HepG2 (cell line): Measurements from ENCODE around the gene TMEM255B. TPM values are rescaled to one million over a fixed set of nuclear protein-coding genes. Genes with fewer than 3 reads are reported as not detected.

Experiments
- ATAC-seq: fragments of 200-7000 bp; cut with Tn5 transposase; 3 replicates; pipeline ENCODE4 v1.9.1; 2020; ENCODE audit warnings: mild to moderate bottlenecking, moderate library complexity
- BruUV-seq: library from RNA; stranded (reverse); fragments of 400-500 nt; replicated peaks from 2 replicates; lab custom pipeline; 2021; lab: Mats Ljungman, UMichigan
- CTCF ChIA-PET: fragments of 300-600 bp; formaldehyde crosslinking; extraction: SDS; loops from one replicate; lab custom pipeline; 2021; ENCODE audit warnings: low total read pairs, inconsistent platforms, low intra/inter-chr PET ratio; lab: Yijun Ruan, JAX
- POLR2A ChIA-PET: fragments of 350-600 bp; sonication (Branson Sonifier 250); formaldehyde crosslinking; loops from one replicate; lab custom pipeline; 2020; ENCODE audit warnings: antibody characterized with exemption, inconsistent platforms; lab: Yijun Ruan, JAX
- DNase-seq: peaks from one replicate; pipeline ENCODE4 v3.0.0-alpha.2; 2015; ENCODE audit warnings: low spot score
- FAIRE-seq: peaks from 3 replicates; lab custom pipeline; 2011; peaks lifted over from hg19 to GRCh38; lab: Jason Lieb, UNC
- H2AFZ ChIP-seq: one replicate; pipeline ENCODE4 v1.6.1; 2011; ENCODE audit warnings: low read length, inconsistent platforms
- H3K27ac ChIP-seq: fragments of 300-600 bp; 3 replicates; pipeline ENCODE4 v1.8.0; 2011; ENCODE audit warnings: mixed run types, mild to moderate bottlenecking, mixed read lengths, low read length, inconsistent platforms; ENCODE audit not compliant: insufficient read depth; ENCODE audit errors: extremely low read length
- H3K27me3 ChIP-seq, 2 experiments: fragments of 200-600 bp in 1 of 2; 2 replicates in 1 of 2; 3 replicates in 1 of 2; pipeline versions ENCODE4 v1.6.0 to v1.8.0; 2011; ENCODE audit warnings: low read length in 2 of 2, mild to moderate bottlenecking in 2 of 2, moderate library complexity in 2 of 2, inconsistent platforms in 1 of 2; ENCODE audit not compliant: insufficient read depth in 2 of 2, control insufficient read depth in 1 of 2
- H3K36me3 ChIP-seq, 2 experiments: fragments of 200-600 bp in 1 of 2; replicated peaks in 1 of 2; 2 replicates in 1 of 2; 3 replicates in 1 of 2; pipeline versions ENCODE4 v1.5.1 to v1.8.0; 2011; ENCODE audit warnings: low read length in 2 of 2, inconsistent platforms in 1 of 2; ENCODE audit not compliant: insufficient read depth in 2 of 2, control insufficient read depth in 1 of 2
- H3K4me1 ChIP-seq: 2 replicates; pipeline ENCODE4 v1.5.1; 2012; ENCODE audit warnings: low read length, inconsistent platforms; ENCODE audit not compliant: insufficient read depth
- H3K4me2 ChIP-seq: 2 replicates; pipeline ENCODE4 v1.6.0; 2011; ENCODE audit warnings: low read depth, low read length, inconsistent platforms
- H3K4me3 ChIP-seq, 3 experiments: fragments of 200-600 bp in 1 of 3; sonication (generic), shearing (Covaris generic) in 1 of 3; replicated peaks in 1 of 3; 2 replicates each; pipeline ENCODE4 v1.5.1; 2011 to 2016; ENCODE audit warnings: low read length in 3 of 3, inconsistent platforms in 2 of 3, low read depth in 2 of 3, mild to moderate bottlenecking in 2 of 3, control low read depth in 1 of 3, mixed read lengths in 1 of 3; ENCODE audit not compliant: insufficient read depth in 1 of 3
- H3K79me2 ChIP-seq: one replicate; pipeline ENCODE4 v1.6.1; 2011; ENCODE audit warnings: low read length, inconsistent platforms; ENCODE audit not compliant: insufficient read depth
- H3K9ac ChIP-seq: 2 replicates; pipeline ENCODE4 v1.6.0; 2011; ENCODE audit warnings: mild to moderate bottlenecking, low read depth, low read length, inconsistent platforms; ENCODE audit not compliant: insufficient read depth
- H3K9me3 ChIP-seq: 2 replicates; pipeline ENCODE4 v1.5.1; 2012; ENCODE audit warnings: mild to moderate bottlenecking, low read length
- H4K20me1 ChIP-seq: 2 replicates; pipeline ENCODE4 v1.6.0; 2011; ENCODE audit warnings: inconsistent platforms, mild to moderate bottlenecking, low read length, moderate library complexity; ENCODE audit not compliant: insufficient read depth
- ARID3A ChIP-seq: IDR thresholded peaks from 2 replicates; pipeline ENCODE4 v1.6.1; 2012; ENCODE audit warnings: low read depth, low read length, improper control_type of control experiment
- FOXP4 ChIP-seq: sonication (generic); formaldehyde crosslinking; IDR thresholded peaks from 2 replicates; pipeline ENCODE4 v1.4.0; 2020; ENCODE audit warnings: missing genetic modification reagents
- MAZ ChIP-seq, 2 experiments: sonication (generic) in 1 of 2; formaldehyde crosslinking in 1 of 2; IDR thresholded peaks; 2 replicates each; pipeline versions ENCODE4 v1.5.0 to v1.6.1; 2012 to 2020; ENCODE audit warnings: low read depth in 2 of 2, mild to moderate bottlenecking in 2 of 2, borderline replicate concordance in 1 of 2, improper control_type of control experiment in 1 of 2, low read length in 1 of 2, missing genetic modification reagents in 1 of 2, moderate library complexity in 1 of 2
- MED8 ChIP-seq: sonication (generic); formaldehyde crosslinking; IDR thresholded peaks from 2 replicates; pipeline ENCODE4 v1.8.1; 2023; ENCODE audit warnings: mild to moderate bottlenecking, missing genetic modification reagents; ENCODE audit not compliant: insufficient replicate concordance
- NR0B2 ChIP-seq: sonication (generic); formaldehyde crosslinking; IDR thresholded peaks from 2 replicates; pipeline ENCODE4 v1.4.0; 2020; ENCODE audit warnings: mild to moderate bottlenecking, missing genetic modification reagents
- SKI ChIP-seq: fragments of 450-650 bp; IDR thresholded peaks from one replicate; pipeline ENCODE4 v1.6.1; 2018; ENCODE audit warnings: mild to moderate bottlenecking; ENCODE audit not compliant: partially characterized antibody
- ZBED4 ChIP-seq: sonication (generic); formaldehyde crosslinking; IDR thresholded peaks from 2 replicates; pipeline ENCODE4 v1.4.0; 2020; ENCODE audit warnings: missing genetic modification reagents, borderline replicate concordance
- ZNF282 ChIP-seq: fragments of 450-650 bp; IDR thresholded peaks from 2 replicates; pipeline ENCODE4 v1.6.1; 2018; ENCODE audit not compliant: partially characterized antibody
- ZNF3 ChIP-seq: IDR thresholded peaks from 2 replicates; pipeline ENCODE4 v1.7.0; 2017; ENCODE audit warnings: inconsistent platforms
- ZNF343 ChIP-seq: sonication (generic); formaldehyde crosslinking; IDR thresholded peaks from 2 replicates; pipeline ENCODE4 v1.4.0; 2020; ENCODE audit warnings: mild to moderate bottlenecking, missing genetic modification reagents
- WGBS: methylation state at CpG from one replicate; pipeline ENCODE4 v1.1.6; 2017; ENCODE audit warnings: low lambda C conversion rate; 5-methylcytosine and 5-hydroxymethylcytosine counted together
- in situ Hi-C: cut with HindIII; loops from 2 replicates; pipeline ENCODE4 v1.10.0; 2017; ENCODE audit warnings: low pct_unique_long_range_greater_than_20kb; ENCODE audit not compliant: extremely low pct_ligation_motif_present
- intact Hi-C: fragments of 100-400 bp; cut with micrococcal nuclease; formaldehyde crosslinking; loops from one replicate; pipeline ENCODE4 v1.10.0; 2022; ENCODE audit not compliant: unreplicated experiment
- polyA plus RNA-seq, 8 experiments: library from polyadenylated mRNA; depleted of rRNA in 3 of 8; stranded (reverse) in 7 of 8; unstranded in 1 of 8; fragments of >200 nt; fragmentation: Illumina TruSeq in 4 of 8; extraction: Trizol in 4 of 8; gene quantifications; 2 replicates each; pipeline versions ENCODE4 v1.2.1 to v1.2.3, GENCODE V29; 2011 to 2016; ENCODE audit warnings: low read depth in 4 of 8, missing spikeins in 1 of 8, mixed read lengths in 1 of 8; ENCODE audit not compliant: insufficient read depth in 1 of 8
- total RNA-seq, 5 experiments: library from RNA; depleted of rRNA; stranded (reverse); fragments of >200 nt; fragmentation: Illumina TruSeq; extraction: Trizol; gene quantifications; 2 replicates each; pipeline ENCODE4 v1.2.3, GENCODE V29; 2016; ENCODE audit warnings: low read depth in 1 of 5

The TMEM255B gene
- total and polyA plus RNA-seq, 2 of the 13 experiments (the other 11 are each of a cell fraction or from before 2014, with no cell fraction given): not detected

- TF ChIP-seq ZNF282 (no peak), MAZ (IDR thresholded peaks at IDR 0.05; ENCODE audit: borderline replicate concordance, low read depth, low read length) (no peak), MAZ (CRISPR knock-in tag; IDR thresholded peaks at IDR 0.05; ENCODE audit: low read depth) (no peak), SKI (no peak)
Observed at GRCh38 chr13:113776231-113777125, 17.5 kb downstream of the TMEM255B start (continued).

DNA sequence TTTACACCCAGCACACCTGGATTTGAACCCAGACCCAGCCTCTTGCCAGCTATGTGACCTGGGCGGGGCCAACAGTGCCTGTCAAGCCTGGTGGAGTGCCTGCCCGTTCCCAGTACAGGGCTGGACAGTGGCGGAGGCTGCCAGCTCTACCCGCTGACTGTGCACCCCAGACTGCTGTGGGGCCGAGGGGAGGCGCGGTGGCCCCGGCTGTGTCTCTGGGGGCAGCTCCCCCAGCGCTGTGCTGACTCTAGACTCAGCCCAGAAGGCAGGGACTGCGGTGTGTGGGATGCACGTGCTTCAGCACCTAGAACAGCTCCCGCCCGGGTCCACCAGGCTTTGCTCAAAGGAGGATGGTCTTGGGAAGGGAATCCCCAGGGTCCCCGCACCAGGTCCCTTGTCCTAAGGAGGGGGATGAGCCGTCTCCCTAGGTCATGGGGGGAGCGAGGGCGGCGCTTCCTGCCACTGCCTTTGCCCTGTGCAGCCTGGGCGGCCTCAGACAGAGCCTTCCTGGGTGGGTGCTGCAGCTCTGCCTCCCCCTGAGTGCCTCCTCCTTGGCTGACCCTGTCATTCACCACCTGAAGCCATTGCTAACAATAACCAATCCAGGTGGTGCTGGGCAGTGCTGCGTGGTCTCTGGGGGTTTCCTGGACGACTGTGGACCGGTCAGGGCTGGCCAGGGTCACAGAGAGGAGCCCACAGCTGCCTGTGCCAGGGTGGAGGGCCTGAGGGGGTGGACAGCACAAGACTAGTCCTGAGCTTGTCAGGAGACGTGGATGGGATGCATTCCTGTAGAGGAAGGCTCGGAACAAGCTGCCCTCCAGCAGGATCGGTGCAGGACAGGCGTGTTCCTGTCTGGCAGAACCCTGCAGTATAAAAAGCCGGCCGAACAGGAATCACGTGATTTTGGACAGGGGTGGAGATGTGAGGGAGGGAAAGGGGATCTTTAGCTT is 18.6 kb downstream of the TMEM255B start:
- FAIRE-seq: no peak
- CTCF ChIA-PET: no interaction called here
- no TSS peak for BruUV-seq
- no peak overlapping the region for H2AFZ ChIP-seq
- POLR2A ChIA-PET: no interaction called here
- H3K4me2 ChIP-seq: no peak overlapping the region
- H3K9ac ChIP-seq: no peak overlapping the region
- WGBS: 63% methylated on average over 6 of the region's 29 CpGs
- in situ Hi-C loops: no loop called here
- ATAC-seq: peak; percentile 88
- no peaks in the 10 kb centered on the region for H3K79me2 ChIP-seq
- no peak overlapping the region for H3K27ac ChIP-seq
- intact Hi-C loops: no loop called here
- no peaks in the 10 kb centered on the region for H3K36me3 ChIP-seq
- no peaks in the 10 kb centered on the region for H4K20me1 ChIP-seq
- H3K4me3 ChIP-seq: no peak overlapping the region
- H3K9me3 ChIP-seq: no peaks in the 10 kb centered on the region
- no peak for DNase-seq
- peaks cover 0 to 13% of the 10 kb centered on the region in 2 experiments for H3K27me3 ChIP-seq
- H3K4me1 ChIP-seq: no peaks in the 10 kb centered on the region
- TF ChIP-seq ARID3A (no peak), ZNF3 (CRISPR knock-in tag) (no peak), FOXP4 (CRISPR knock-in tag) (no peak), NR0B2 (CRISPR knock-in tag) (peak; percentile 43; the same call in 1 of the 2 replicates), MED8 (CRISPR knock-in tag) (no peak), ZBED4 (CRISPR knock-in tag) (no peak), ZNF343 (CRISPR knock-in tag) (no peak)
